Stimulated activated naive CD8-positive, alpha-beta T cell treated with anti-CD3 and anti-CD28 coated beads, Interleukin-15, Interleukin-2, amounts not matched to agents 100 U/mL and 50 U/mL, for 24 hours (primary cell): ENCODE results near the gene UBE2F.
A peak's percentile ranks its signal among the peaks of the same experiment; 100 is the strongest.
"Not testable (repeated sequence)": the region's sequence is repeated elsewhere in the genome, so short reads cannot be mapped to it uniquely, and the experiment has no call there.

Source experiments
- ATAC-seq: fragments of 150-1000 bp; cut with Tn5 transposase; one replicate; pipeline ENCODE4 v1.10.0; 2021
- DNase-seq: peaks from one replicate; pipeline ENCODE4 v3.0.0; 2021

Gene UBE2F

GRCh38 chr2:238046725-238047270 is 80.0 kb downstream of the UBE2F start:
- DNase-seq (no peak), ATAC-seq (no peak)

- DNase-seq (no peak), ATAC-seq (no peak)
Measured at GRCh38 chr2:238053191-238053776, 86.5 kb downstream of the UBE2F start.

DNA sequence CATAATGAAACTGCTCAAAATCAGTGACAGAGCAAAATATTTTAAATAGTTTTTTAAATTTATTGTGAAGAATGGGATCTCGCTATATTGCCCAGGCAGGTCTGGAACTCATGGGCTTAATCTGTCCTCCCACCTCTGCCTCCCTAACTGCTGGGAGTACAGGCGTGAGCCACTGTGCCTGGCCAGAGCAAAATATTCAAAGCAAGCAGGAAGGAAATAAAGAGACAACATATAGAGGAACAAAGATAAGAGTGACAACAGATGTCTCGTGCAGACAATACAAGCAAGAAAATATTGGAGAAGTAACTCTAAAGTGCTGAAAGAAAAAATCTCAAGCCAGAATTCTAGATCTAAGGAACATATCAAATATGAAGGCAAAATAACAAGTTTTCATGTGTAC is 89.0 kb downstream of the UBE2F start:
- ATAC-seq (no peak), DNase-seq (no peak)

DNA sequence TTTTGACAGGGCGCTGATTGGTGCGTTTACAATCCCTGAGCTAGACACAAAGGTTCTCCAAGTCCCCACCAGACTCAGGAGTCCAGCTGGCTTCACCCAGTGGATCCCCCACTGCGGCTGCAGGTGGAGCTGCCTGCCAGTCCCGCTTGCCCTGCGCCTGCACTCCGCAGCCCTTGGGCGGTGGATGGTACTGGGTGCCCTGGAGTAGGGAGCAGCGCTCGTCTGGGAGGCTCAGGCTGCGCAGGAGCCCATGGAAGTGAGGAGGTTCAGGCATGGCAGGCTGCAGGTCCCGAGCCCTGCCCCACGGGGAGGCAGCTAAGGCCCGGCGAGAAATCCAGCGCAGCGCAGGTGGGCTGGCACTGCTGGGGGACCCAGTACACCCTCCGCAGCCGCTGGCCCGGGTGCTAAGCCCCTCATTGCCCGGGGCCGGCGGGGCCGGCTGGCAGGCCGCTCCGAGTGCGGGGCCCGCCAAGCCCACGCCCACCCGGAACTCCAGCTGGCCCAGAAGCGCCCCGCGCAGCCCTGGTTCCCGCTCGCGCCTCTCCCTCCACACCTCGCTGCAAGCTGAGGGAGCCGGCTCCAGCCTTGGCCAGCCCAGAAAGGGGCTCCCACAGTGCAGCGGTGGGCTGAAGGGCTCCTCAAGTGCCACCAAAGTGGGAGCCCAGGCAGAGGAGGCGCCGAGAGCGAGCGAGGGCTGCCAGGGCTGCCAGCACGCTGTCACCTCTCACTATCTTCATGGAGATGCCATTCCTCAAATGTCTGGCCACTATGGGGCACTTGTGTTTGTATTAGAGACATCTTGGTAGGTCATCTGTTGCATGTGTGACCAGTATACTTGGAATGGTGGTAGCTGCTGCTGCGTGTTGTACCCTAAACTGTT is 91.1 kb downstream of the UBE2F start:
- ATAC-seq, DNase-seq: not testable (repeated sequence)

DNA sequence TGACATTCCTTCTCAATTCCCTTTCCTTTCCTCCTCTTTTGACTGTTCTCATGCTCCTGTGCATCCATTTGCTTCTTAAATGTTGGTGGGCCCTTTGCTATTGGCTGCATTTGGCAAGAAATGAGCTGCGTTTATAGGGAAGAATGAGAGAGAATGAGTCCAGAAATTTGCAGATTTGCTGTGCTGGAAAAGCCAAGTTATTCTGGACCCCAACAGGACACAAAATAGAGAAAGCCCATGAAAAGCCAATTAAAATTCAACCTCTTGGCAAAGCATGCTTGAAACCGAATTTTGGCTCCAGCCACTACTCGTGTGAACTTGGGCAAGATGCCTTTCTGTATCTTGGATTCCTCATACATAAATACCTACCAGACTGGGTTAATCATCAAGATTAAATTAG is 92.7 kb downstream of the UBE2F start:
- DNase-seq (no peak), ATAC-seq (no peak)

DNA sequence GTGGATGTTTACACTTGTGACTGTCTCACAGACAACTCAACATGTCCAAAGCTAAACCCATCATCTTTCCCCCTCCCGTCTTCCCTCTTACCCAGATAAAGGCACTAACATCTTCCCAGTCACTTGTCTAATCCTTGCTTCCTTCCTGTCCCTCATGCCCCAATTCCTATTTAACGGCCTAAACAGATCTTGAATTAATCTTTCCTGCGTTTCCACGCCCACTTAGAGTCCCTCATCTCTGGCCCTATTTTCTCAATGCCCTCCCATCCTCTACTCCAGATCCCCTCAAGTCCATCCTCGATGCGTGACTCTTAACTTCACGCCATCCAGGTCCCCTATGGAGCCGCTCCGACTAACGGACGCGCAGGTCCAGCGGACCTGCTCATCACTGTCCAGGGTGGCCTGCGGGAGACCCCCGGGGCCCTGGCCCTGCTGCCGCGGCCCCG is 93.3 kb downstream of the UBE2F start:
- DNase-seq (no peak), ATAC-seq (no peak)

GRCh38 chr2:238060542-238061314 is 93.9 kb downstream of the UBE2F start, which contains the start of gene SCLY:
Gene SCLY, plus strand, starts transcription at chr2:238061001. Its CDS starts 54 bp downstream, at chr2:238061055.
- peak; percentile 98 for ATAC-seq
- DNase-seq: peak; percentile 97

DNA sequence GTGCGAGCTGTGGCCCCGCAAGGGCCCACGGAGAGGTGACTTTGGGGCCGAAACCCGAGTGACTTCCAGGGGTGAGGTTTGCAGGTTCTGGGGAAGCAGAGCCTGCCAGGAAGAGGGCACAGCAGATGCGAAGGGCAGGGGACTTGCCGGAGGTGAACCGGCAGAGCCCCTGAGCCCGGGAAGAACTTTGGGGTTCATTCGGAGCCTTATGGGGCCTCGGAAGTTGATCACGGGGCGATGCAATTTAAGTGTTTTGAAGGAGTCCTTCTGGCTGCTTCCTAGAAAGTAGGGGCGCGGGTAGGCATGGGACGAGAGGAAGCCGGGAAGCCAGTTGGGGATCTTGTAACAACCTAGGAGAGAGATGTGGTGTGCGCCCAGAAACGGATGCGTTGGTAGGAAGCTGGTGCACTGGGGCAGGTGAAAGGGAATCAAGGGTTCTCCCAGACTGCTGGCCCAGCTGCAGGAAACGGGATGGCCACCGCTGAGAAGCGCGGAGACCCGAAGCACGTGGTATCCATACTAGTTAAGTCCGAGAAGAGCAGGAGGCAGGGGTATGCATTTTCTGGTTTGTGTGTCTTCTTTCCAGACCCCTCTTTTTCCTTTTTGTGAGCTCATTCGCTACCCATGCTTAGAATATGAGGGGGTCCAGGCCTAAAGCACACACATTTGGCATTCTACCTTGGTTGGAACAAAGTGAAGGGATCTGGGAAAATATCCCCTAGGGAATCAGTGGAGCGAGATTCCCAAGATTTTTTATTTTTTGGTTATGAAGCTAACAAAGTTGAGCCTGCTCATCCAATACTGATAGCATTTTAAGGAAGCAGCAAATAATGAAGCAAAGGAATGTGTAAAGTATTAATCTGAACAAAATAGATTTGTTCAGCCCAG is 94.7 kb downstream of the UBE2F start:
- DNase-seq (peak; percentile 45), ATAC-seq (no peak)

- DNase-seq (no peak), ATAC-seq (no peak)
Measured at GRCh38 chr2:238063414-238064189, 96.8 kb downstream of the UBE2F start.

- ATAC-seq (no peak), DNase-seq (no peak)
Measured at GRCh38 chr2:238064376-238064775, 97.6 kb downstream of the UBE2F start.

GRCh38 chr2:238065071-238065846 is 98.4 kb downstream of the UBE2F start:
- DNase-seq: no peak
- ATAC-seq: no peak

- DNase-seq: no peak
- peak; percentile 22 for ATAC-seq
Measured at GRCh38 chr2:238066218-238066617, 99.4 kb downstream of the UBE2F start.

DNA sequence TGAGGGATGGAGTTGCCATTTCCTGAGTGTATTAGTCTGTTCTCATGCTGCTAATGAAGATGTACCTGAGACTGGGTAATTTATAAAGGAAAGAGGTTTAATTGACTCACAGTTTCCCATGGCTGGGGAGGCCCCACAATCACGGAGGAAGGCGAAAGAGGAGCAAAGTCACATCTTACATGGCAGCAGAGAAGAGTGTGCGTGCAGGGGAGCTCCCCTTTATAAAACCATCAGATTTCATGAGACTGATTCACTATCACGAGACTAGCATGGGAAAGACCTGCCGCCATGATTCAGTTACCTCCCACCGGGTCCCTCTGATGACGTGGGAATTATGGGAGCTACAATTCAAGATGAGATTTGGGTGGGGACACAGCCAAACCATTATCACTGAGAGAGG is 99.9 kb downstream of the UBE2F start:
- DNase-seq (peak; percentile 62), ATAC-seq (peak; percentile 60)

DNA sequence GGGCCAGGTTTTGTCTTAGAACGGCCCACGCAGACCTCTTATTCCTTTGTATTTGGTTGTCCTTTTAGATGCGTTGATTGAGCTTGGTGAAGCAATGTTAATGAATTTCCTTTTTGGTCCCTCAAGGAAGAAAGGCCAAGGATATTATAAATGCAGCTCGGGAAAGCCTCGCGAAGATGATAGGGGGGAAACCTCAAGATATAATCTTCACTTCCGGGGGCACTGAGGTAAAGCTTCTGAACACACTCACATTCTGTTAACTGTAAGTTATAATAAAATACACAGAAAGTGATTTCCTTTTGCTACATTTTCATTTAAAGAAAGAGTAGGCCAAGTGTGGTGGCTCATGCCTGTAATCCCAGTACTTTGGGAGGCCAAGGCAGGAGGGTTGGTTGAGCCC is 101.1 kb downstream of the UBE2F start:
- ATAC-seq (no peak), DNase-seq (no peak)

DNA sequence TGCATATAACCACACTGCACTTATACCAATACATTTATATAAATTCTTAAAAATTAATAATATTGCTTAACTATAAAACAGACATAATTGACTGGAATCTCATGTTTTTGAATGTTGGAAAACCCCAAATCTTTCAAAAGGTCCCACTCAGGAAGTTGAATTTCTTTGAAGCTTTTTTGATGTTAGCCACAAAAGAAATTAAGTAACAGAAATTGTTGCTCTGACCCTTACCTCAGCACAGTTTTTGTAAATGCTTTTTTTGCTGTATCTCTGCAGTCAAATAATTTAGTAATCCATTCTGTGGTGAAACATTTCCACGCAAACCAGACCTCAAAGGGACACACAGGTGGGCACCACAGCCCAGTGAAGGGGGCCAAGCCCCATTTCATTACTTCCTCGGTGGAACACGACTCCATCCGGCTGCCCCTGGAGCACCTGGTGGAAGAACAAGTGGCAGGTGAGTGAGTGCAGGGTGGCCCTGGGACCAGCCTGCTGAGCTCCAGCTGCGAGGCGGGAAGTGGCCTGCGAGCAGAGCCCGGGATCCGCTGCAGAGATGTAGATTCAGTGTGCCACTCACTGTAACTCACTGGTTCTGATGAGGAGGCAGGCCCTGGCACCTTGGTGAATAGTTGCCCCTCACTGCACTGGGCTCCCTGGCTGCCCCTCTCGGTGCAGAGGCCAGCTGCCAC is 102.4 kb downstream of the UBE2F start:
- DNase-seq (no peak), ATAC-seq (no peak)

- DNase-seq (no peak), ATAC-seq (no peak)
Measured at GRCh38 chr2:238069877-238070276, 103.1 kb downstream of the UBE2F start.

- DNase-seq (no peak), ATAC-seq (no peak)
Measured at GRCh38 chr2:238075397-238075796, 108.6 kb downstream of the UBE2F start.

GRCh38 chr2:238077292-238077691 is 110.5 kb downstream of the UBE2F start:
- ATAC-seq (no peak), DNase-seq (no peak)

- ATAC-seq (no peak), DNase-seq (no peak)
Measured at GRCh38 chr2:238079874-238080327, 113.1 kb downstream of the UBE2F start.
